ENCODE measurements around the gene ATP11A. TPM values are rescaled to one million over a fixed set of nuclear protein-coding genes. Genes with fewer than 3 reads are reported as not detected.

The ATP11A gene
- total and polyA plus RNA-seq, 2 donors (not counting 3 experiments of a cell fraction or from before 2014, with no cell fraction given) = 16.5 to 88.1 TPM

DNA sequence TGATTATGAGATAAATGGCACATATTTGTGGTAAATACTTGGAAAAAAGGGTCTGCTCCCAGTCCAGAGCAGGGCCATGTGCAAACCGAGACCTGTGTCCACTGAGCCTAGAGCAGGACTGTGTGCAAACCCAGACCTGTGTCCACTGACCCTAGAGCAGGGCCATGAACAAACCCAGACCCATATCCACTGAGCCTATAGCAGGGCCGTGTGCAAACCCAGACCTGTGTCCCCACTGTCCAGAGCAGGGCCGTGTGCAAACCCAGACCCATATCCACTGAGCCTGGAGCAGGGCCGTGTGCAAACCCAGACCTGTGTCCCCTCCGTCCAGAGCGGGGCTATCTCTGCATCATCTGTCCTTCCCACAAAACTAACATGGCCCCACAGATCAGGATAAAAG, 136.0 kb downstream of the ATP11A start:
- FAIRE-seq (no peak), DNase-seq (ENCODE audit: low read depth, low spot score) (no peak)
- Histone ChIP-seq H3K27me3 (ENCODE audit: control insufficient read depth in 2 of 2, insufficient read depth in 2 of 2, low read length in 2 of 2) (no peaks in the 10 kb centered on the region), H2AFZ (ENCODE audit: low read depth, low read length) (no peak overlapping the region), H3K4me3 (replicated peaks in 1 of 3; ENCODE audit: insufficient read depth in 1 of 3, low read depth in 1 of 3, low read length in 3 of 3) (no peak overlapping the region), H3K9ac (replicated peaks; ENCODE audit: extremely low read depth, insufficient read depth, low read length) (no peak overlapping the region), H3K9me3 (replicated peaks; ENCODE audit: control insufficient read depth, insufficient read depth, low read length) (no peaks in the 10 kb centered on the region), H3K4me2 (ENCODE audit: insufficient read depth, low read length) (no peak overlapping the region), H3K36me3 (ENCODE audit: control insufficient read depth in 2 of 2, extremely low read depth in 1 of 2, insufficient read depth in 2 of 2, low read length in 2 of 2) (peaks cover 4 to 20% of the 10 kb centered on the region in 2 experiments), H3K27ac (ENCODE audit: insufficient read depth, low read depth, low read length) (no peak overlapping the region), H3K79me2 (ENCODE audit: control insufficient read depth, insufficient read depth, low read length) (no peaks in the 10 kb centered on the region), H4K20me1 (replicated peaks; ENCODE audit: control insufficient read depth, extremely low read depth, insufficient read depth, low read length) (no peaks in the 10 kb centered on the region), H3K9me1 (replicated peaks; ENCODE audit: control insufficient read depth, extremely low read depth, insufficient read depth, low read length) (no peaks in the 10 kb centered on the region), H3K4me1 (ENCODE audit: control insufficient read depth, extremely low read depth, insufficient read depth, low read length) (peaks cover 11% of the 10 kb centered on the region)
- POLR2A ChIA-PET = no interaction called here
- TF ChIP-seq EZH2 (IDR thresholded peaks at IDR 0.05; ENCODE audit: borderline replicate concordance, low read depth, low read length, severe bottlenecking) (no peak), MYC (IDR thresholded peaks at IDR 0.05; ENCODE audit: low read depth, low read length) (no peak), POLR2AphosphoS5 (IDR thresholded peaks at IDR 0.05; ENCODE audit: insufficient read depth, low read depth, low read length) (no peak), JUN (IDR thresholded peaks at IDR 0.05; ENCODE audit: borderline replicate concordance, insufficient read depth, insufficient read length, low read depth) (no peak), GATA2 (IDR thresholded peaks at IDR 0.05; ENCODE audit: insufficient read depth, insufficient read length, low read depth, low read length) (no peak), POLR2A (IDR thresholded peaks at IDR 0.05; ENCODE audit: low read depth, low read length) (no peak), FOS (IDR thresholded peaks at IDR 0.05; ENCODE audit: borderline replicate concordance, insufficient read depth, low read length) (no peak)
- TF ChIP-seq, protein P1, sequence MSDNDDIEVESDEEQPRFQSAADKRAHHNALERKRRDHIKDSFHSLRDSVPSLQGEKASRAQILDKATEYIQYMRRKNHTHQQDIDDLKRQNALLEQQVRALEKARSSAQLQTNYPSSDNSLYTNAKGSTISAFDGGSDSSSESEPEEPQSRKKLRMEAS (IDR thresholded peaks at IDR 0.05; ENCODE audit: insufficient read depth, insufficient read length) = no peak
- TF ChIP-seq, protein P2, sequence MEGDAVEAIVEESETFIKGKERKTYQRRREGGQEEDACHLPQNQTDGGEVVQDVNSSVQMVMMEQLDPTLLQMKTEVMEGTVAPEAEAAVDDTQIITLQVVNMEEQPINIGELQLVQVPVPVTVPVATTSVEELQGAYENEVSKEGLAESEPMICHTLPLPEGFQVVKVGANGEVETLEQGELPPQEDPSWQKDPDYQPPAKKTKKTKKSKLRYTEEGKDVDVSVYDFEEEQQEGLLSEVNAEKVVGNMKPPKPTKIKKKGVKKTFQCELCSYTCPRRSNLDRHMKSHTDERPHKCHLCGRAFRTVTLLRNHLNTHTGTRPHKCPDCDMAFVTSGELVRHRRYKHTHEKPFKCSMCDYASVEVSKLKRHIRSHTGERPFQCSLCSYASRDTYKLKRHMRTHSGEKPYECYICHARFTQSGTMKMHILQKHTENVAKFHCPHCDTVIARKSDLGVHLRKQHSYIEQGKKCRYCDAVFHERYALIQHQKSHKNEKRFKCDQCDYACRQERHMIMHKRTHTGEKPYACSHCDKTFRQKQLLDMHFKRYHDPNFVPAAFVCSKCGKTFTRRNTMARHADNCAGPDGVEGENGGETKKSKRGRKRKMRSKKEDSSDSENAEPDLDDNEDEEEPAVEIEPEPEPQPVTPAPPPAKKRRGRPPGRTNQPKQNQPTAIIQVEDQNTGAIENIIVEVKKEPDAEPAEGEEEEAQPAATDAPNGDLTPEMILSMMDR (IDR thresholded peaks at IDR 0.05; ENCODE audit: extremely low read depth in 1 of 2, insufficient read depth in 1 of 2, low read depth in 1 of 2, low read length in 2 of 2) = no peak
- dilution Hi-C loops (cut with MboI; ENCODE audit: extremely low pct_ligation_motif_present, low sequenced_read_pairs) = no loop called here
- BruUV-seq (replicated peaks) = no TSS peak
- CTCF ChIA-PET = no interaction called here
- intact Hi-C loops (cut with micrococcal nuclease) = no loop called here

All from endothelial cell of umbilical vein (primary cell).